GM12873 (cell line): Measurements from ENCODE around the gene VWA1.
A peak's percentile ranks its signal among the peaks of the same experiment; 100 is the strongest.

ENCODE experiments used
- TF ChIP-seq, protein P1 (sequence below): IDR thresholded peaks from 2 replicates; pipeline ENCODE4 v1.5.1; 2012; ENCODE audit warnings: low read depth, mild to moderate bottlenecking, moderate library complexity, low read length, control low read depth; ENCODE audit not compliant: insufficient read depth; ENCODE audit errors: missing control alignments

The VWA1 gene

DNA sequence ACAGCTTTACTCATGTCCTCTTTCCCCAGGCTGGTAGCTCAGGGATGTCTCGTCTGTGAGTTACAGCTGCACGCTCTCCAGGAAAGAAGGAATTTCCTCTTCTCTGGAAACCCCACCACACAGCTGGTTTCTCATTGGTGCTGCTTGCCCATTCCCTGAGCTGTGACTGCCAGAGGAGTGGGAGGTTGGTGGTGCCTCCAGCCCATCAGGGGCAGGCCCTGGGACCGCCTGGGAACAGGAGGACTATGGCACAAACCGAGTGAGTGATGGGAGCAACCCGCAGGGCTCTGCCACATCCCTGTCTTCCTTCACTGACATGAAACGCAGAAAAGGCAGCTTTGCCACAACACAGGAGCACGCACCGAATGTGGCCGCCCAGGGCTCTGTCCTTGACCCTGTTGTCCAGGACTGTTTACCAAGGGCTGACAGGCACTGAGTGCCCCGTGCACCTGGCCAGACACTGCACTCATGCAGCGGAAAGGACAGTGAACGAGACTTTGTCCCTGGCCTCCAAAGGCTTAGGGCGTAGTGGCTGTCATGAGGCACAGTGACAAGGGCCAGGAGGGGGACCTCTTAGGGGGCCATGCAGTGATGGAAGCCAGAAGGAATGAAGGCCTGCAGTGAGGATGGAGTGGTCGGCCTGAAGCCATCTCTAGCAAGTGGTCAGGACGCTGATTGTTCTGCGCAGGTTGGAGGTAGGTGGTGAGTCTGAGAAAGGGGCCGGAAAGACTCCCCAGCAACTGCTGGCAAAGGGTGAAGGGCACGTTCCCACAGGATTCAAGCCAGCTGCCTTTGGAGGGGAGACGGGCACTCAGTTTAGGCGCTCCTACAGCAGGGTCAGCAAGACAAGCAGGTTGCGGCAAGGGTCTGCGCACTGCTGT lies 34.7 kb upstream of the VWA1 start:
- TF ChIP-seq, protein P1, sequence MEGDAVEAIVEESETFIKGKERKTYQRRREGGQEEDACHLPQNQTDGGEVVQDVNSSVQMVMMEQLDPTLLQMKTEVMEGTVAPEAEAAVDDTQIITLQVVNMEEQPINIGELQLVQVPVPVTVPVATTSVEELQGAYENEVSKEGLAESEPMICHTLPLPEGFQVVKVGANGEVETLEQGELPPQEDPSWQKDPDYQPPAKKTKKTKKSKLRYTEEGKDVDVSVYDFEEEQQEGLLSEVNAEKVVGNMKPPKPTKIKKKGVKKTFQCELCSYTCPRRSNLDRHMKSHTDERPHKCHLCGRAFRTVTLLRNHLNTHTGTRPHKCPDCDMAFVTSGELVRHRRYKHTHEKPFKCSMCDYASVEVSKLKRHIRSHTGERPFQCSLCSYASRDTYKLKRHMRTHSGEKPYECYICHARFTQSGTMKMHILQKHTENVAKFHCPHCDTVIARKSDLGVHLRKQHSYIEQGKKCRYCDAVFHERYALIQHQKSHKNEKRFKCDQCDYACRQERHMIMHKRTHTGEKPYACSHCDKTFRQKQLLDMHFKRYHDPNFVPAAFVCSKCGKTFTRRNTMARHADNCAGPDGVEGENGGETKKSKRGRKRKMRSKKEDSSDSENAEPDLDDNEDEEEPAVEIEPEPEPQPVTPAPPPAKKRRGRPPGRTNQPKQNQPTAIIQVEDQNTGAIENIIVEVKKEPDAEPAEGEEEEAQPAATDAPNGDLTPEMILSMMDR: no peak

DNA sequence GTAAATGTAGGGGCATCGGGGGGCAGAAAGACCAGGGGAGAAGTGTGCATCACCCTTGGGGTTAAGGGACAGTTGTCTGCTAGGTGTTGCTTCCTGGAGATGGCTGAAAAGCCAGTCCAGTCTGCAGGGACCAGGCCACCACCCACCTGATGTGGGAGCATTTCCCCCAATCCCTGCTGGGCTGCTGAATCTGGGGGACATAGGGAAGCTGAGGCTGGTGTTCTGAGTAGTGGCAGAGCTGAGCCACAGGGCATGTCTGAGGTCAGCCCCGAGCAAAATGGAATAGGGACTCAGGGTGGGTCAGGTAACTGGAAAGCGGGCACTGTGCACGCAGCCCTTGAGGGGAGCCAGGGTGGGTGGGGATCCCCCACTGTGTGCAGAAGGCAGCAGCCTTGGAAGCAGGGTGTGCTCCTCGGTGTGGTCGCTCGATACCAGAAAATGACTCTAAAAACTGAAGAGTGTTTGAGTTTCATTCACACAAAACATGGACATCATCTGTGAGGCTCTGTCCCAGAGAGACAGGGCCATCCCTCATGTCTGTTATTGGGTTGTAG lies 34.0 kb upstream of the VWA1 start:
- TF ChIP-seq, protein P1: no peak

DNA sequence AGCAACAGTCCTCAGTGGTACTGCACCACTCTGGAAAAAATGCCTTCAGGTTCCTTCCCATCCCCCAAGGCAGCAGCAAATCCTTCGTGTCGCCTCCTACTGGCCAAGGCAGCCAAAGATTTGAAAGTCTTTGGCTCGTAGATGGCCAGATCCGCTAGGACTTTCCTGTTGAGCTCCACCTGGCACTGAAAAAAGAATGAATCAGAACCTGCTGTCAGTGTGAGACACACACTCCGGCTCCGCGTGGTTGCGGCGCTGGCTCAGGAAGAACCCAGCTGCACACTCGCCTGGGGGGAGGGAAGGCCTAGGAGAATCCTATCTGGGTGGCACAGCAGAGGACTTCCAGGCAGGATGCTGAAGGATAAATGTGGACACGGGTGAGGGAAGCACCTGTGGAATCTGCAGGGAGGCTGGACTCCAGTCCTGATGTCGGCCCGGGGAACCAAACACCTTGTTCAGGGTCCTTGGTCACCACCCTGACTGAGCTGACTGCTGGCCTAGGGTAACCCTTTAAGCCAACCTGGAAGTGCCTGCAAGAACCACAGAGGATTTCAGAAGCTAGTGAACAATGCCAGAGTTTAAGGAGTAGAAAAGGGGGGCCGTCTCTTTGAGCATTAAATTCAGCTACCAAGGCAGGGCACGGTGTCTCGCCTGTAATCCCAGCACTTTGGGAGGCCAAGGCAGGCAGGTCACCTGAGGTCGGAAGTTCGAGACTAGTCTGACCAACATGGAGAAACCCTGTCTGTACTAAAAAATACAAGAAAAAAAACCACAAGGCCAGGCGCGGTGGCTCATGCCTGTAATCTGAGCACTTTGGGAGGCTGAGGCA lies 33.2 kb upstream of the VWA1 start:
- TF ChIP-seq, protein P1: peak; percentile 68

DNA sequence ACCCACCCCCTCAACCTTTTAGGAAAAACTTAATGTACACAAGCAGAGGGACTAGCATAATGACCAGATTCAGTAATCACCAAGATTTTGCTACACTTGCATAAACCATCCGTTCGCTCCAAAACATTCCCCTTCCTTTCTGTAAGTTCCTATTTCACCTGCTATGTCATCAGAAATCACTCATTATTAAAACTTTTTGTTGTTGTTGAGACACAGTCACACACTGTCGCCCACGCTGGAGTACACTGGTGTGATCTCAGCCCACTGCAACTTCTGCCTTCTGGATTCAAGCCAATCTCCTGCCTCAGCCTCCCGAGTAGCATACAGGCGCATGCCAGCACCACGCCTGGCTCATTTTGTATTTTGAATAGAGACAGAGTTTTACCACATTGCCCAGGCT lies 31.8 kb upstream of the VWA1 start:
- TF ChIP-seq, protein P1: no peak

DNA sequence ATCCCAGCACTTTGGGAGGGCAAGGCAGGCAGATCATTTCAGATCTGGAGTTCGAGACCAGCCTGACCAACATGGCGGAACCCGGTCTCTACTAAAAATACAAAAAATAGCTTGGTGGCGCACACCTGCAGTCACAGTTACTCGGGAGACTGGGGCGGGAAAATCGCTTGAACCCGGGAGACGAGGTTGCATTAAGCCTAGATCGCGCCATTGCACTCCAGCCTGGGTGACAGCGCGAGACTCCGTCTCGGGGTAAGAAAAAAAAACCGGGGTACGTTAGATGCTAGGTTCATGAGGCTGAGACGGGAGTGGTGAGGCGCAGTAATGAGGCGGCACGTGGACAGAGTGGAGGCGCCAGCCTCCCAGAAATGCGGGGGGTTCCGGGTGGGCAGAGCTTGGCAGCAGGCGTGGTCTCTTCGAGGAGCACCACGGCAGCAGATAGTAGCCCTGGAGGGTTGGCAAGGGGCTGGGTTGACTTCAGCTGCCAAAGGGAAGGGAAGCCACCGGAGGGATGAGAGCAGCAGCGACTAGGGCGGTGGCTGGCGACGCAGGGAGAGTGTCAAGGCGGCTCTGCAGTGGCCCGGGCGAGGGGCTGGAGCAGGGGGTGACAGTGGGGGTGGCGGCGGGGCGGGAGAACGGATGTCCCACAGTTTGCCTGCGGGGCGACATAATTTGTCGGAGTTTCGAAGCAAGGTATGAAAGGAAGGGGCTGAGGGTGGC lies 29.2 kb upstream of the VWA1 start:
- TF ChIP-seq, protein P1: no peak

DNA sequence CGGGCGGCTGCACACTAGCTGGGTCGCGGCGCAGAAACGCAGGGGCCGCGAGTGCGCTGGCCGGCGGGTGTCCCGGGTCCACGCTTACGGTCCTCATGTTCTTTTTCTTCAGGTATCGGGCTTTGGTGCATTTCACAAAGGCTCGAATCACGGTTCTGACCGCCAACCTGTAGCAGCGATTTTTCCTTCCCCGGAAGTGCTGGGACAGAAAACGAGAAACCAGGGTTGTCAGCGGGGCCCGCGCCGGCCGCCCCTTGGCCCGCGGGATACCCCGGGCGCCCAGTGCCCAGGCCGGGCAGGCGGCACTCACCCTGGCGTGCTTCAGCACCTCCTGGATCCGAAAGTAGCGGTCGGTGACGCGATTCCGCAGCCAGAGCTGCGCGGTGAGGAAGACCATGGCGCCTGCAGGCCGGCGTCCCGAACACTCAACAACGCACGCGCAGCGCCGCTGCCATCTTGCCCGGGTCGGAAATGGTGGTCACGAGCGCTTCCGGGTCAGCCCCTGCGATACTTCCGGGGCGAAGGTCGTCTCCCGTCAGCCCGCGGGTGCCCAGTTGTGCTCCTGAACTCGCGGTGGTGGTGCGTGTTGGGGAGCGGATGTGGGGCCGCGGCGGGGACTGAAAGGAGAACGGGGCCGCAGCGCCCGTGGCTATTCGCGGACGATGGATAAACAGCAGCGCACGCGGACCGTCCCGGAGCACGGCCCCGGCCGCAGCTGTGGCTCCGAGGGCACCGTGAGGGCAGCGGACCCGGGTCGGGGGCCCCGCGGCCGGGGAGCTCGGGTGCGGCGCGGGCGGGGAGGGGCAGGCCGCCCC lies 28.5 kb upstream of the VWA1 start, which contains the start of gene MRPL20:
Gene MRPL20, minus strand, starts transcription at position 473 of the 815 bp plus-strand sequence. Its CDS starts 76 bp downstream, at position 397.
- TF ChIP-seq, protein P1: no peak
